ENCODE results near the gene PTPRG.

PTPRG gene

GRCh38 chr3:61925721-61926120, 364.4 kb downstream of the PTPRG start:
- no peak overlapping the region for H3K4me3 ChIP-seq (ENCODE audit: severe bottlenecking)
- H3K36me3 ChIP-seq (ENCODE audit: low read depth), result no peaks in the 10 kb centered on the region
- H3K27me3 ChIP-seq (ENCODE audit: insufficient read depth, poor library complexity, severe bottlenecking), result no peaks in the 10 kb centered on the region
- no peak for TF ChIP-seq CTCF (IDR thresholded peaks at IDR 0.05; ENCODE audit: poor library complexity, severe bottlenecking)
- no peak overlapping the region for H3K27ac ChIP-seq (ENCODE audit: poor library complexity, severe bottlenecking)
- no peaks in the 10 kb centered on the region for H3K9me3 ChIP-seq (ENCODE audit: severe bottlenecking)
- no peak for DNase-seq (ENCODE audit: low spot score)
- ATAC-seq (ENCODE audit: low read depth), result no peak
- H3K4me1 ChIP-seq (ENCODE audit: insufficient read depth, poor library complexity, severe bottlenecking), result no peaks in the 10 kb centered on the region

GRCh38 chr3:61926923-61927322, 365.6 kb downstream of the PTPRG start:
- no peaks in the 10 kb centered on the region for H3K9me3 ChIP-seq (ENCODE audit: severe bottlenecking)
- no peak overlapping the region for H3K27ac ChIP-seq (ENCODE audit: poor library complexity, severe bottlenecking)

GRCh38 chr3:61927332-61927731, 366.0 kb downstream of the PTPRG start:
- ATAC-seq (ENCODE audit: low read depth) (no peak), DNase-seq (ENCODE audit: low spot score) (no peak)
- Histone ChIP-seq H3K4me1 (ENCODE audit: insufficient read depth, poor library complexity, severe bottlenecking) (no peaks in the 10 kb centered on the region), H3K4me3 (ENCODE audit: severe bottlenecking) (no peak overlapping the region), H3K9me3 (ENCODE audit: severe bottlenecking) (no peaks in the 10 kb centered on the region), H3K27me3 (ENCODE audit: insufficient read depth, poor library complexity, severe bottlenecking) (no peaks in the 10 kb centered on the region), H3K36me3 (ENCODE audit: low read depth) (no peaks in the 10 kb centered on the region), H3K27ac (ENCODE audit: poor library complexity, severe bottlenecking) (no peak overlapping the region)
- TF ChIP-seq CTCF (IDR thresholded peaks at IDR 0.05; ENCODE audit: poor library complexity, severe bottlenecking), result no peak

More at GRCh38 chr3:61926923-61927322, 365.6 kb downstream of the PTPRG start:
- Histone ChIP-seq H3K36me3 (ENCODE audit: low read depth) (no peaks in the 10 kb centered on the region), H3K4me3 (ENCODE audit: severe bottlenecking) (no peak overlapping the region), H3K4me1 (ENCODE audit: insufficient read depth, poor library complexity, severe bottlenecking) (no peaks in the 10 kb centered on the region), H3K27me3 (ENCODE audit: insufficient read depth, poor library complexity, severe bottlenecking) (no peaks in the 10 kb centered on the region)
- TF ChIP-seq CTCF (IDR thresholded peaks at IDR 0.05; ENCODE audit: poor library complexity, severe bottlenecking), result no peak
- DNase-seq (ENCODE audit: low spot score), result no peak
- ATAC-seq (ENCODE audit: low read depth), result no peak

GRCh38 chr3:61928039-61928438, 366.7 kb downstream of the PTPRG start:
- no peaks in the 10 kb centered on the region for H3K4me1 ChIP-seq (ENCODE audit: insufficient read depth, poor library complexity, severe bottlenecking)
- no peaks in the 10 kb centered on the region for H3K27me3 ChIP-seq (ENCODE audit: insufficient read depth, poor library complexity, severe bottlenecking)
- no peak overlapping the region for H3K27ac ChIP-seq (ENCODE audit: poor library complexity, severe bottlenecking)
- no peak overlapping the region for H3K4me3 ChIP-seq (ENCODE audit: severe bottlenecking)
- ATAC-seq (ENCODE audit: low read depth) (no peak), DNase-seq (ENCODE audit: low spot score) (no peak)
- H3K36me3 ChIP-seq (ENCODE audit: low read depth), result no peaks in the 10 kb centered on the region
- no peaks in the 10 kb centered on the region for H3K9me3 ChIP-seq (ENCODE audit: severe bottlenecking)
- no peak for TF ChIP-seq CTCF (IDR thresholded peaks at IDR 0.05; ENCODE audit: poor library complexity, severe bottlenecking)

GRCh38 chr3:61928776-61929314, 367.5 kb downstream of the PTPRG start:
- ATAC-seq (ENCODE audit: low read depth) (no peak), DNase-seq (ENCODE audit: low spot score) (no peak)
- Histone ChIP-seq H3K4me3 (ENCODE audit: severe bottlenecking) (no peak overlapping the region), H3K27ac (ENCODE audit: poor library complexity, severe bottlenecking) (no peak overlapping the region), H3K9me3 (ENCODE audit: severe bottlenecking) (no peaks in the 10 kb centered on the region), H3K4me1 (ENCODE audit: insufficient read depth, poor library complexity, severe bottlenecking) (no peaks in the 10 kb centered on the region), H3K36me3 (ENCODE audit: low read depth) (no peaks in the 10 kb centered on the region), H3K27me3 (ENCODE audit: insufficient read depth, poor library complexity, severe bottlenecking) (no peaks in the 10 kb centered on the region)
- TF ChIP-seq CTCF (IDR thresholded peaks at IDR 0.05; ENCODE audit: poor library complexity, severe bottlenecking), result no peak

All from RWPE2 (cell line).